GM12801 (cell line): ENCODE data around the gene SMIM43.

Experiments used
- CTCF ChIP-seq: IDR thresholded peaks from one replicate; pipeline ENCODE4 v1.5.1; 2011; ENCODE audit warnings: control low read depth; ENCODE audit not compliant: insufficient read length; ENCODE audit errors: extremely low read depth

The SMIM43 gene

GRCh38 chr4:121764702-121765367 is at the start of gene SMIM43:
Gene SMIM43 (minus strand): TSS chr4:121765164. CDS start chr4:121765105, 59 bp downstream.
- no peak for TF ChIP-seq CTCF

- no peak for TF ChIP-seq CTCF
Measured at GRCh38 chr4:121814756-121815155, 49.8 kb upstream of the SMIM43 start.

- TF ChIP-seq CTCF: no peak
Measured at GRCh38 chr4:121811122-121811521, 46.2 kb upstream of the SMIM43 start.

- TF ChIP-seq CTCF: no peak
Measured at GRCh38 chr4:121806411-121806810, 41.4 kb upstream of the SMIM43 start.

GRCh38 chr4:121801715-121802075 is 36.7 kb upstream of the SMIM43 start:
- no peak for TF ChIP-seq CTCF

- no peak for TF ChIP-seq CTCF
Measured at GRCh38 chr4:121800961-121801714, 36.2 kb upstream of the SMIM43 start, which contains the start of gene EXOSC9. Gene EXOSC9 (plus strand): TSS chr4:121801323. CDS start chr4:121801425, 102 bp downstream.

GRCh38 chr4:121800638-121800960 is 35.6 kb upstream of the SMIM43 start:
- no peak for TF ChIP-seq CTCF
